NCI-H69 (cell line): ENCODE results near the gene FASTK.

Experiments
- DNase-seq: peaks from one replicate; lab custom pipeline; 2025; lab: John Stamatoyannopoulos, UW

FASTK gene

DNA sequence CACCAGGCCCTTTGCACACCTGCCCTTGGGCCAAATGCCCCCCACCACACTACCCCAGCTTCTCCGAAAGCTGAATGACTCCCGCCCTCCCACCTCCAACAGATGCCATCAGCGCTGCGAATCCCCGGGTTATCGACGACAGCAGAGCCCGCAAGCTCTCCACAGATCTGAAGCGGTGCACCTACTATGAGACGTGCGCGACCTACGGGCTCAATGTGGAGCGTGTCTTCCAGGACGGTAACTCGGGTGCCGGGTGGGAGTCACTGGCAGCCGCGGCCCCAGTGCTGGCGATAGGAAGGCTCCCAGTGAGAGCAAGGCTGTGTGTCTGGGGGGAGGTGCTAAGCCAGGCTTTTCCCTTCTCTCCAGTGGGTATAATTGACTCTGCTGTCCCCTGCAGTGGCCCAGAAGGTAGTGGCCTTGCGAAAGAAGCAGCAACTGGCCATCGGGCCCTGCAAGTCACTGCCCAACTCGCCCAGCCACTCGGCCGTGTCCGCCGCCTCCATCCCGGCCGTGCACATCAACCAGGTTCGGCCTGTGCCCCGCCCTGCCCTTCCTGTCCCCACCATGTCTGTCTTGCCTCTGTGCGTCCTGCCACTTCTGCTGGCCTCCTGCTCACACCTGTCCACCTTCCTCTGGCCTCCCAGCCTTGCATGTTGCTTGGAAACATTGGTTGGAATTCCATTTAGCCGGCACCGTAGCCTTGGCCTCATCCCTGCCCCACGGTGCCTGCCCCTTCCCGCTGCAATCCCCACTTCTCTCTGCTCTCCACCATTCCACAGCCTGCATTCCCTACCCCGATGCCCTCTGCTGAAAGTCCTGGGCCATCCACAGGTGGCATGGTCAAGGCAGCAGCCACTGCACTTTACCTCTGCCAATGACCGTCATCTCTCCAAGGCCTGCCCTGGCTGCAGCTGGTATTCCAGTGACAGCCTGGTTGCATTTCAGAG, 37.8 kb upstream of the FASTK start:
- no peak for DNase-seq

DNA sequence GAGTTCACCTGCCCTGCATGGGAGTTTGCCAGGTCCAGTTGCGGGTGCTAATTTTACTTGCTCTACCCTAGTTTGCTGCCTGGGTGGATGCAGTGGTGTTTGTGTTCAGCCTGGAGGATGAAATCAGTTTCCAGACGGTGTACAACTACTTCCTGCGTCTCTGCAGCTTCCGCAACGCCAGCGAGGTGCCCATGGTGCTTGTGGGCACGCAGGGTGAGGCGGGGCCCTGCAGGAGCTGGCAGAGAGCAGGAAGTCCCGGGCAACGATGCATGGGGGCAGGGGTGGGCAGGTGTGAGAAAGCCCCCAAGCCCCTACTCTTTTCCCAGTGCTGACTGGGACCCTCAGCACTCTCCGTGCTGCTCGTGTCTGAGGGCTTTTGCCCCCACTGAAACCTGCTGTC, 37.0 kb upstream of the FASTK start:
- no peak for DNase-seq

- DNase-seq: no peak
These were observed 36.2 kb upstream of the FASTK start for GRCh38 chr7:151116603-151117440.

DNA sequence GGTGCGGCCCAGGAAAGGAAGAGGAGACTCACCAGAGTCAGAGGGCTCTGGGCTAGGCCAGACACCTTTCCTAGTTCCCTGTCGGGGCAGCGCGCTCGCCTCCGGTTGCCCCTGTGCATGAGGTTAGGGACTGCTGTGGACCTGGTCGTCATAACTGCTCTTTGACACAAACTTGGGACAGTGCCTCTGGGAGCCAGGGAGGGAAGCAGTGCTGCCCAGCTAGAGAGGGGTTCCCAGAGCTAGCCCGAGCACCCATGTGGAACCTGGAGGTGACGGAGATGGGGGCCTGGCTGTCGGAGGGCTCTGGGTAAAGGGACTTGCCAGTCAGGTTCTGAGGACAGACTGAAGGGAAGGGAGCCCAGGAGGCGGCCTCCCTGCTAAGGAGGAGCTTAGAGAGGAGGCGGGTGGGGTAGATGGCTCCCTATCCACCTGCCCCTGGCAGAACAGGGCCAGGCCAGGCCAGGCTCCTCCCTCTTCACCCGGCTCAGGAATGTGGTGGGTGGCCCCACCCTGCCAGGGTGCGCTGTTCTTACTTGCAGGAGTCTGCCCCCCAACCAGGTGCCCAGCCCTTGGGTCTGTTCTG, 35.3 kb upstream of the FASTK start:
- DNase-seq: no peak

DNA sequence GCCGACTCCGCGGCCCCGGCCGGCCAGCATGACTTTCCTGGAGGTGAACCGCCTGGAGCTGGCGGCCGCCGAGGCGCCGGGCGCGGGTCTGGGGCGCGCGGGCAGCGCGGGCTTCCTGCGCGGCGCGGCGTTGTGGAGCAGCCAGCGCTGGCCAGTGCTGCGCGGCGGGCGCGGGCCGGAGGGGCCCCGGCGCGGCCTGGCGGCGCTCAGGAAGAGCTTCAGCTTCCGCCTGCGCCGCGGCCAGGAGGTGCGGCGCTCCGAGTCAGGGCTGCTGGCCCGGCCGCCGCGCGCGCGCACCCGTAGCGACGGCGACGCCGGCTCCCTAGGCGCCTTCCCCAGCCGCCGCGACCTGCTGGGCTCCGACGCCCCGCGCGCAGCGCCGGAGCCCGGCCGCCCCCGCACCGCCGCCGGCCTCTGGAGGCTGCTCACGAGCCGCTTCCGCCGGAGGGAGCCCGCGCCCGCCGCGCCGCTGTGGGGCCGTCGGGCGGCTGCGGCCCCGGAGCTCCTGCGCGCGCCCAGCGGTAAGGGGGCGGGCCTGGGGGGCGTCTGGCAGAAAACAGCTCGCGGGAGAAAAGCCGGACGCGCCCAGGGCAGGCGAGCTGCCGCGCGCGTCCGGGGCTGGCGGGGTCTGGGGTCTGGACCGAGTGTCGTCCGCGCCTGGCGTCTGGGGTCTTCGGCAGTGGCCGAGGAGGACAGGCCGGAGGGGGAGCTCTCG, 34.7 kb upstream of the FASTK start:
- DNase-seq: no peak

- DNase-seq: no peak
These were observed 33.8 kb upstream of the FASTK start for GRCh38 chr7:151114151-151115090.

GRCh38 chr7:151113344-151114150, 32.9 kb upstream of the FASTK start:
- DNase-seq: no peak

- peak; percentile 75 for DNase-seq
These were observed 30.5 kb upstream of the FASTK start for GRCh38 chr7:151110941-151111645.

GRCh38 chr7:151110236-151110940, 29.8 kb upstream of the FASTK start:
- DNase-seq: no peak

- no peak for DNase-seq
These were observed 28.8 kb upstream of the FASTK start for GRCh38 chr7:151109094-151110048.

DNA sequence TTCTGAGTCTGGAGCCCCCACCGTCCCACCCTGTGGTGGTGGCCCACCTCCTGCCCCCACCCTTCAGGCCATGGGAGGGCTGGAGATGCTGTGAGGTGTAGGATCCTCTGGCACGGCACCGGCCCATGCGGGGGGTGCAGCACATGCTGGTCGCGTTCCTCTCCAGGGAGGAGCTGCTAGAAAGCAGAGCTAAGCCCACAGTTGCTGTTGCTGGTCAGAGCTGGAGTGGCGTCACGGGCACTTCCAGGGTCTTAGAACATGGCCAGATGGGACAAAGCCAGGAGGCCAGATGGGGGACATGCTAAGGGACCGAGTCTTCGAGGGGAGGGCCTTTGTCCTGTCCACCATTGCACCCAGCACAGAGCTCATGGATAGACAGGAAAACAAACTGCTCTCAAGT, 27.3 kb upstream of the FASTK start:
- no peak for DNase-seq

DNA sequence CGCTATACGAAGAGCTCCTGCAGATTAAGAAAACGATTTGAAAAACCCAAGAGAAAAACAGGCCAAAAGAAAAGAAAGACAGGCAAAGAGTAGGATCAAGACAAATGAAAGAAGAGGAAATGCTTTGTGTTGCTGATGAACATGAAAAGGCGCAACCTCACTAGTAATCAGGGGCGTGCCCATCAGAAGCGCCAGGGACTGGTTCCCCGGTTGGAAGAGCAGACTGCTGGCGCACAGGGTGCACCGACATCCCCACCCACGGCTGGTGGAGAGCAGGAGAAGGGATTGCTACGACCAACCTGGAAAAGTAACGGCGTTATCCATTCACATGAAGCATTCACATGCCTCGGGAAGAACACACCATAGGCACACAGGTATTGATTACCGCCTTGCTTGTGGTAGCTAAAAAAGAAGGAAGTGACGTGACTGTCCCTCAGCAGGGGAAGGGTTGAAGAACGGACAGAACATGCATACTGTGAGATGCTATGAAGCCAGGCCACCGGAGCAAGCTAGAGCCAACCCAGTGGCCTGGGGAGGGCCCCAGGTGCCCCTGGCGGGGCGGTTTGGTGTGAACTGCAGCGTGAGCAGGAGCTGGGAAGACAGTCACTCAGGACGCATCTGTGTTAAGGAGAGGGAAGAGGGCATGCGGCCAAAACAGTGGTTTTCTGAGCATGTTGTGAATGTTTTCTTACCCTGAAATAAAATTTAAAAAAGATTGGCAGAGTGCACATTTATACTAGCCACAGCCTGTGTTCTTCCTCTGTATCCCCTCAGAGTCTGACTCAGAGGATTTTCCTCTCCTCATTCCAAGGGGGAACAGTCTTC, 24.0 kb upstream of the FASTK start:
- no peak for DNase-seq

DNA sequence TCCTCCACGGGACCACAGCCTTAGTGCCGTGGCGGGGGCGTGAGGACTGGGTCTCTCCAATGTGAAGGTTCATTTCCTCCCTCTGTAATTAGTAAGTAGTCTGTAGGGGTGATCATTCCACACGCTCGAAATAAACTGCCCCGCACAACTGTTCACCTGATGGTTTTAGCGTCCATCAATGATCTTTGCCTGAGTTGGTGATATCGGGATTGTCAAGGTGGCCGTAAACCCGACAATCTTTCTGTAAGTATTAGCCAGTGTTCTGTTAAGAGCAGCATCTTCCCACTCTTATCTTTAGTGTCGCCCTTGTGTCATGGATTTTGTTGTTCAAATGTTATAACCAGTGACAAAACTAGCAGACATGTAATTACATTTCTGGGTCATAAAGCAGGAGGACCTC, 23.4 kb upstream of the FASTK start:
- DNase-seq: no peak

DNA sequence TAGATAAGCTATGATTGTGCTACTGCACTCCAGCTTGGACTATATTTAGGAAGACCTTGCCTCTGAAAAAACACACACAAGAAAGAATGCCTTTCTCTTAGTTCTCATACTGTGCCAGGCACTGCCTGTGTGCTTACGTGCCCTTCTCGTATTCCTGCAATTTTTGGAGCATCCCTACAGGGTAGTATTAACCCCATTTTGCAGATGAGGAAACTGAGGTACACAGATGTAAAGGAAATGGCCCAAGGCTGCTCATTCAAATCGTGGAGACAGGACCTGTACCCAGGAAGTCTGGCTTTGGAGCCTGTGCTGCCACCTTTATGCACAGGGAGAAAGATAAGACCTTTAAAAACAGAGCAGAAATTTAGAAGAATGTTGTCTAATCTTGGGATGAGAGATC, 22.4 kb upstream of the FASTK start:
- no peak for DNase-seq

- no peak for DNase-seq
These were observed 21.2 kb upstream of the FASTK start for GRCh38 chr7:151101621-151102396.

DNA sequence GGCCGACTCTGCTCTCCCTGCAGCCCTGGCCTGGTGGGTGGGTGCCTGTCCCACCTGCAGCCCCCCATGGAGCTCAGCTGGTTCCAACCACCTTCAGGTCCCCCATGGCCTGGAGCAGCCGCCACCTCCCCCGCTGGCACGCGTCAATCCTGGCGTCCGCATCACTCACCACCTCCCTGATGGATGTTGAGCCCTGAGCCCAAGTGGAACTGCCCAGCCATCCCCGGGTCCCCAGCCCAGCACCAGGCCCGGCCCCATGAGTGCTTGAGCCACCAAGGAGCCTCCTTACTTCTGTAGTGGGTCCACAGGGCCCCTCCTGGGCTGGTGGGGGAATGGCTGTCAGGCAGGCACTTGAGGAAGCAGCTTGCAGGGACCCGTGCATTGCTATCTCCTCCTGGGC, 20.3 kb upstream of the FASTK start:
- no peak for DNase-seq
